DOHH2 (cell line): ENCODE results near the gene NPAS2.

ENCODE experiments used
- H3F3A ChIP-seq: fragments of 200-600 bp; sonication (generic), shearing (Covaris generic); 2 replicates; pipeline ENCODE4 v1.6.0; 2016; ENCODE audit warnings: antibody characterized with exemption, mild to moderate bottlenecking; ENCODE audit not compliant: control insufficient read depth, insufficient read depth
- H3K27ac ChIP-seq: fragments of 200-600 bp; sonication (generic); 2 replicates; pipeline ENCODE4 v1.5.1; 2014; ENCODE audit warnings: low read depth, mild to moderate bottlenecking, low read length, moderate library complexity
- H3K27me3 ChIP-seq: fragments of 200-600 bp; sonication (generic); 2 replicates; pipeline ENCODE4 v1.6.1; 2014; ENCODE audit warnings: mild to moderate bottlenecking, low read length, mixed read lengths; ENCODE audit not compliant: control insufficient read depth
- H3K36me3 ChIP-seq: fragments of 200-600 bp; sonication (generic); 2 replicates; pipeline ENCODE4 v1.6.1; 2014; ENCODE audit warnings: mild to moderate bottlenecking, low read length, moderate library complexity, mixed read lengths; ENCODE audit not compliant: control insufficient read depth
- H3K4me1 ChIP-seq: fragments of 200-600 bp; sonication (generic); 2 replicates; pipeline ENCODE4 v1.6.1; 2014; ENCODE audit warnings: mild to moderate bottlenecking, low read length, mixed read lengths; ENCODE audit not compliant: control insufficient read depth
- H3K4me2 ChIP-seq: fragments of 200-600 bp; sonication (generic); 2 replicates; pipeline ENCODE4 v1.6.0; 2014; ENCODE audit warnings: mild to moderate bottlenecking, low read length, moderate library complexity
- H3K4me3 ChIP-seq: fragments of 200-600 bp; sonication (generic); 2 replicates; pipeline ENCODE4 v1.5.1; 2014; ENCODE audit warnings: mild to moderate bottlenecking, low read length, mixed read lengths
- H3K79me2 ChIP-seq: fragments of 200-600 bp; sonication (generic); 2 replicates; pipeline ENCODE4 v1.6.1; 2014; ENCODE audit warnings: mild to moderate bottlenecking, low read length, mixed read lengths; ENCODE audit not compliant: control insufficient read depth
- H3K9me2 ChIP-seq: fragments of 200-600 bp; sonication (generic); replicated peaks from 2 replicates; pipeline ENCODE4 v1.6.1; 2014; ENCODE audit warnings: mild to moderate bottlenecking, low read length, mixed read lengths; ENCODE audit not compliant: control insufficient read depth
- H3K9me3 ChIP-seq: fragments of 200-600 bp; sonication (generic); 2 replicates; pipeline ENCODE4 v1.6.1; 2014; ENCODE audit warnings: antibody characterized with exemption, low read length, mixed read lengths; ENCODE audit not compliant: control insufficient read depth, insufficient read depth
- H4K20me1 ChIP-seq: fragments of 200-600 bp; sonication (generic); 2 replicates; pipeline ENCODE4 v1.6.0; 2014; ENCODE audit warnings: low read depth, mild to moderate bottlenecking, antibody characterized with exemption, low read length, moderate library complexity; ENCODE audit not compliant: control insufficient read depth, insufficient read depth
- EZH2phosphoT487 ChIP-seq: fragments of 200-600 bp; sonication (generic); IDR thresholded peaks from 2 replicates; pipeline ENCODE4 v1.6.1; 2017; ENCODE audit warnings: borderline replicate concordance, mild to moderate bottlenecking, antibody characterized with exemption, low read length, moderate library complexity, mixed read lengths
- TF ChIP-seq, protein P1 (sequence below): fragments of 200-600 bp; sonication (generic); IDR thresholded peaks from one replicate; pipeline ENCODE4 v1.5.1; 2014; ENCODE audit warnings: antibody characterized with exemption, mild to moderate bottlenecking, low read depth, low read length; ENCODE audit not compliant: poor library complexity, severe bottlenecking

NPAS2 gene

DNA sequence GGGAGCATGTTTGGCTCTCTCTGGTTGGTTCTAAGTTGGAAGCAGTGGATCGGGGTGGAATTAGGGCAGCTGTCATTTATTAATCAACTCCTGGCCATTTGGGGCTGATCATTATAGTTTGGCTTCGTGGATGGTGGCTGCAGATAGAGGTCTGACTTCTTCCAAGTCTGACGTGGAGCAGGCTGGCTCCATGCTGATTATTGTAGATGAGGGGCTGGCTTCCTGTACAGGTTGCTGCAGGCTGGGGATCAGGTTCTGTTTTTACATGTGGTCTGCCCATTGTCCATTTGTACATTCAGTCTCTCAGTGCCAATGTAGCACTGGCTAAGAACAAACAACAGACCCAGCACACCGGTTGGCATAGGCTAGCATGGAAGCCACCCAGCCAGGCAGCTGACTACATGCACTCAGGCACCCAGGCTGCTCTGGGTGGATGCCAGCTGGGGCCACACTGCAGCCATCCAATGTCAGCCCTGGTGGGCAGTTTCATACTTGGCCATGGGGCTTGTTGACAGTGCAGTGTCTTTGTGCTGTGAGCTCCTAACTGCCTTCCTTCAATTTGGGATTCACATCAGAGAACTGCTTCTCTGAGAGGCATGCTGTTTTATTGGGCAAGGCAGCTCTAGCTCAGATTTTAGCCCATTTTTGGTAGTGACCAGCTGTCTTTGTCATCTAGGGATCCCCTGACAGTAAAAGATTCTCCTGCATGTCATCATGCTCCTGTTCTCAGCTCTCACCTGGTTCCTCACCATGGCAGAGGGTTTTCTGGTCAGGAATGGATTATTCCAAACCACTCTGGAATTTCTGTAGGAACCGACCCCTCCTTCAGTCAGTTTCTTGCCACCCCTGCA lies 25.4 kb downstream of the NPAS2 start:
- Histone ChIP-seq H3K27me3 (peaks cover 3% of the 10 kb centered on the region; the same call in 1 of the 2 replicates), H3K9me3 (no peaks in the 10 kb centered on the region), H3K79me2 (no peaks in the 10 kb centered on the region), H3F3A (no peaks in the 10 kb centered on the region), H4K20me1 (no peaks in the 10 kb centered on the region), H3K4me1 (no peaks in the 10 kb centered on the region), H3K9me2 (no peaks in the 10 kb centered on the region), H3K4me3 (no peak overlapping the region), H3K36me3 (no peaks in the 10 kb centered on the region), H3K4me2 (no peak overlapping the region), H3K27ac (no peak overlapping the region)
- TF ChIP-seq, protein P1, sequence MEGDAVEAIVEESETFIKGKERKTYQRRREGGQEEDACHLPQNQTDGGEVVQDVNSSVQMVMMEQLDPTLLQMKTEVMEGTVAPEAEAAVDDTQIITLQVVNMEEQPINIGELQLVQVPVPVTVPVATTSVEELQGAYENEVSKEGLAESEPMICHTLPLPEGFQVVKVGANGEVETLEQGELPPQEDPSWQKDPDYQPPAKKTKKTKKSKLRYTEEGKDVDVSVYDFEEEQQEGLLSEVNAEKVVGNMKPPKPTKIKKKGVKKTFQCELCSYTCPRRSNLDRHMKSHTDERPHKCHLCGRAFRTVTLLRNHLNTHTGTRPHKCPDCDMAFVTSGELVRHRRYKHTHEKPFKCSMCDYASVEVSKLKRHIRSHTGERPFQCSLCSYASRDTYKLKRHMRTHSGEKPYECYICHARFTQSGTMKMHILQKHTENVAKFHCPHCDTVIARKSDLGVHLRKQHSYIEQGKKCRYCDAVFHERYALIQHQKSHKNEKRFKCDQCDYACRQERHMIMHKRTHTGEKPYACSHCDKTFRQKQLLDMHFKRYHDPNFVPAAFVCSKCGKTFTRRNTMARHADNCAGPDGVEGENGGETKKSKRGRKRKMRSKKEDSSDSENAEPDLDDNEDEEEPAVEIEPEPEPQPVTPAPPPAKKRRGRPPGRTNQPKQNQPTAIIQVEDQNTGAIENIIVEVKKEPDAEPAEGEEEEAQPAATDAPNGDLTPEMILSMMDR = no peak
- TF ChIP-seq EZH2phosphoT487 = no peak

DNA sequence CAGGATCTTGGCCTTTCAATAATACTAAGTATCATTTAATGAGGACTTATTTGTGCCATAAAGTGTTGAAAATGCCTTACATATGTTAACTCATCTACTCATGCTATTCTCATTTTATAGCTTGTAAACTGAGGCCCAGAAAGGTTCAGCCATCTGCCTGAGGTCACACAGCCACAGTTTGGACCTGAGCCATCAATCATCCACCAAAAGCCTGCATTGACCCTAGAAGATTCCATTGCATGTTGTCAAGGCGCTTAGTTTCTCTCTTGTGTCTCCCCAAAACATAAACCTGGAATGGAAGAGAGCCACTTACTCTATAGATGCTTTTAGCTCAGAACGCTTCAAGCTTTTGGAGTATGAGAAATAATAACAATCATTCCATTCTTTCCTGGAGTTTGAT lies 26.8 kb downstream of the NPAS2 start:
- H3K79me2 ChIP-seq = no peaks in the 10 kb centered on the region
- H3K27ac ChIP-seq = no peak overlapping the region
- H3F3A ChIP-seq = no peaks in the 10 kb centered on the region
- peaks cover 3% of the 10 kb centered on the region; the same call in 1 of the 2 replicates for H3K27me3 ChIP-seq
- TF ChIP-seq, protein P1 = no peak
- TF ChIP-seq EZH2phosphoT487 = no peak
- H3K4me3 ChIP-seq = no peak overlapping the region
- no peaks in the 10 kb centered on the region for H3K9me2 ChIP-seq
- no peaks in the 10 kb centered on the region for H3K9me3 ChIP-seq
- no peak overlapping the region for H3K4me2 ChIP-seq
- H4K20me1 ChIP-seq = no peaks in the 10 kb centered on the region
- no peaks in the 10 kb centered on the region for H3K36me3 ChIP-seq
- H3K4me1 ChIP-seq = no peaks in the 10 kb centered on the region

DNA sequence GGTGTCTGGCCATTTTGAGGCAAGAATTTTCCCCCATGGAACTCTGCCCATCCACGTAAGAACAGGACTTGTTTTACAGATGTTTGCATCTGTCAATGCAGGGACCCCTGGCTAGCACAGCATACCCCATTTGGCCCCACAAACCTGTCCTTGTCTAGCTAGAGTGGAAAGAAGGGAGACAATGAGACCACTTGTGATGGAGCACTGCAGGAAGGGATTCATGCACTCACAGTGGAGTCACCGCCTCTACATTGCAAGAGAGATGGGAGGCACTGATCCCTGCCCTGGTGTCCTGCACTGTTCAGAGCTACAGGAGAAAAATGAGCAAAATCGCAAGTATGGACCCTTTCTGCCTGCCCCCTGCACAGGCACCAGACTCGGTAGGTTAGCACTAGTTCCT lies 32.5 kb downstream of the NPAS2 start:
- no peak for TF ChIP-seq EZH2phosphoT487
- TF ChIP-seq, protein P1 = no peak
- H3K36me3 ChIP-seq = no peaks in the 10 kb centered on the region
- no peaks in the 10 kb centered on the region for H3K9me3 ChIP-seq
- H4K20me1 ChIP-seq = no peaks in the 10 kb centered on the region
- H3K4me2 ChIP-seq = no peak overlapping the region
- no peak overlapping the region for H3K27ac ChIP-seq
- H3F3A ChIP-seq = no peaks in the 10 kb centered on the region
- H3K4me1 ChIP-seq = no peaks in the 10 kb centered on the region
- H3K9me2 ChIP-seq = no peaks in the 10 kb centered on the region
- no peaks in the 10 kb centered on the region for H3K79me2 ChIP-seq
- H3K4me3 ChIP-seq = no peak overlapping the region
- peaks cover 3% of the 10 kb centered on the region; the same call in 1 of the 2 replicates for H3K27me3 ChIP-seq
